Testis (tissue), 2 donors: ENCODE results near the gene CCDC154.

Experiments
- CTCF ChIP-seq, 3 experiments: fragments of 450-650 bp in 2 of 3; fragments of 200-600 bp in 1 of 3; sonication (generic) in 1 of 3; IDR thresholded peaks; one replicate each; pipeline ENCODE4 v1.5.1; 2016 to 2019; ENCODE audit warnings: antibody characterized with exemption in 3 of 3, mild to moderate bottlenecking in 2 of 3, moderate library complexity in 1 of 3
- POLR2A ChIP-seq: fragments of 450-650 bp; IDR thresholded peaks from one replicate; pipeline ENCODE4 v1.6.1; 2017; ENCODE audit warnings: antibody characterized with exemption, mild to moderate bottlenecking, moderate library complexity

- TF ChIP-seq POLR2A (no peak), CTCF (IDR thresholded peaks at IDR 0.05) (no peak)
Observed at GRCh38 chr16:1456951-1457350, 12.6 kb upstream of the CCDC154 start.
